ENCODE data around the gene PKD1L1. TPM values are rescaled to one million over a fixed set of nuclear protein-coding genes. Genes with fewer than 3 reads are reported as not detected.

The PKD1L1 gene
- total and polyA plus RNA-seq, 2 donors (not counting 1 experiment from before 2014, with no cell fraction given), result 0.59 to 0.70 TPM

DNA sequence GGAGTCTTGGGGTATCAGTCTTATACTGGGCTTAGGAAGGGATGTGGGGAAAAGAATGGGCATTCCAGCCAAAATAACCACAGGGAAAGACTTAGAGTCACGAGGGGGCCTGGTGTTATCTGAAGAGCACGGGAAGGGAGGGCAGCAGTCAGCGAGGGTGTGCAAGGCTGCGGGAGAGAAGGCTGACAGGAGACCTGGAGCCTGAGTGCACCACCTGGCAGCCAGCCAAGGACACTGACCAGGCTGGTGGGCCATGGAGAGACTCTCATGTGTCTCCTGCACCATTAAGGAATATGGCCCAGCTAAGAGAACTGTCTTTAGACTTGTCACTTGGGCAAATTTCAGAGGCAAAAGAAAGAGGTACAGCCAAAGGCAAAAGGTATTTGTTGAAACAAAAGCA is 69.6 kb downstream of the PKD1L1 start:
- Histone ChIP-seq H2AFZ (ENCODE audit: insufficient read depth, low read depth, low read length, poor library complexity, severe bottlenecking) (no peak overlapping the region), H3K4me3 (ENCODE audit: control extremely low read depth in 1 of 5, extremely low read depth in 1 of 5, insufficient read depth in 1 of 5, low read depth in 2 of 5, low read length in 4 of 5) (no peak overlapping the region), H3K36me3 (replicated peaks in 1 of 2; ENCODE audit: control extremely low read depth in 1 of 2, control insufficient read depth in 1 of 2, extremely low read depth in 1 of 2, insufficient read depth in 2 of 2, low read length in 1 of 2) (no peaks in the 10 kb centered on the region), H3K27me3 (replicated peaks in 1 of 4; ENCODE audit: control extremely low read depth in 1 of 4, control insufficient read depth in 3 of 4, insufficient read depth in 4 of 4, low read length in 3 of 4) (no peaks in the 10 kb centered on the region), H3K9ac (ENCODE audit: low read length) (no peak overlapping the region), H3K79me2 (ENCODE audit: control insufficient read depth, insufficient read depth, low read length) (no peaks in the 10 kb centered on the region), H3K4me1 (ENCODE audit: control insufficient read depth in 2 of 2, insufficient read depth in 2 of 2, low read length in 2 of 2) (no peaks in the 10 kb centered on the region), H3K27ac (ENCODE audit: low read length in 2 of 2) (no peak overlapping the region), H3K4me2 (replicated peaks; ENCODE audit: low read depth, low read length, poor library complexity, severe bottlenecking) (no peak overlapping the region), H3K9me3 (ENCODE audit: control extremely low read depth in 1 of 3, control insufficient read depth in 2 of 3, insufficient read depth in 1 of 3, low read length in 2 of 3) (no peaks in the 10 kb centered on the region), H4K20me1 (ENCODE audit: control insufficient read depth, insufficient read depth, low read length, poor library complexity, severe bottlenecking) (no peaks in the 10 kb centered on the region)
- DNase-seq, result no peak
- H3K27me3 Mint-ChIP-seq, result no peaks in the 10 kb centered on the region
- H3K4me3 Mint-ChIP-seq, result no peak overlapping the region
- TF ChIP-seq, protein P1, sequence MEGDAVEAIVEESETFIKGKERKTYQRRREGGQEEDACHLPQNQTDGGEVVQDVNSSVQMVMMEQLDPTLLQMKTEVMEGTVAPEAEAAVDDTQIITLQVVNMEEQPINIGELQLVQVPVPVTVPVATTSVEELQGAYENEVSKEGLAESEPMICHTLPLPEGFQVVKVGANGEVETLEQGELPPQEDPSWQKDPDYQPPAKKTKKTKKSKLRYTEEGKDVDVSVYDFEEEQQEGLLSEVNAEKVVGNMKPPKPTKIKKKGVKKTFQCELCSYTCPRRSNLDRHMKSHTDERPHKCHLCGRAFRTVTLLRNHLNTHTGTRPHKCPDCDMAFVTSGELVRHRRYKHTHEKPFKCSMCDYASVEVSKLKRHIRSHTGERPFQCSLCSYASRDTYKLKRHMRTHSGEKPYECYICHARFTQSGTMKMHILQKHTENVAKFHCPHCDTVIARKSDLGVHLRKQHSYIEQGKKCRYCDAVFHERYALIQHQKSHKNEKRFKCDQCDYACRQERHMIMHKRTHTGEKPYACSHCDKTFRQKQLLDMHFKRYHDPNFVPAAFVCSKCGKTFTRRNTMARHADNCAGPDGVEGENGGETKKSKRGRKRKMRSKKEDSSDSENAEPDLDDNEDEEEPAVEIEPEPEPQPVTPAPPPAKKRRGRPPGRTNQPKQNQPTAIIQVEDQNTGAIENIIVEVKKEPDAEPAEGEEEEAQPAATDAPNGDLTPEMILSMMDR (IDR thresholded peaks at IDR 0.05), result no peak
- no peak for TF ChIP-seq EZH2 (IDR thresholded peaks at IDR 0.05; ENCODE audit: borderline replicate concordance, insufficient read depth, low read depth, low read length, poor library complexity, severe bottlenecking)
- POLR2A ChIA-PET, result no interaction called here
- no peaks in the 10 kb centered on the region for H3K9me3 Mint-ChIP-seq (ENCODE audit: insufficient read depth)
- no peak overlapping the region for H3K27ac Mint-ChIP-seq
- 93% methylated on average over 4 of the region's 4 CpGs for WGBS (ENCODE audit: insufficient coverage)
- CTCF ChIA-PET, result no interaction called here
- no peak for ATAC-seq (ENCODE audit: low read depth)
- intact Hi-C loops (cut with micrococcal nuclease), result no loop called here
- no peaks in the 10 kb centered on the region for H3K4me1 Mint-ChIP-seq

DNA sequence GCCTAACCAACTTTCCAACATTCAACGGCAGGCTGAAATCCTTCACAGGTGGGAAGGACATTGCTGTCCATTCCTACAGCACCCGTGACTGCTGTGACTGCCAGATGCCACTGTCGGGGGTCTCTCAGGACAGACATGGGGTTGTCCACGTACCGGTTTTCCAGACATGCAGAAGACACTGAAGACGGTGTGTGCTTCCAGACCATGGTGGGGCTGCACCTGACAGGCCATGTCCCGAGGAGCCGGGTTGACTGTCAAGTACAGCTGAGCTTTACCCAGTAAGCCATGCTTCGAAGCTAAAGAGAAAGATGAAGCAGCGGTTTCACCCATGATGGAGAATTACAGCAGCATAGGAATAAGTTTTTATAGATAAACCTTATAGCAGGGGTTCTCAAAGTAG is 70.9 kb downstream of the PKD1L1 start:
- no peaks in the 10 kb centered on the region for H4K20me1 ChIP-seq (ENCODE audit: control insufficient read depth, insufficient read depth, low read length, poor library complexity, severe bottlenecking)
- intact Hi-C loops (cut with micrococcal nuclease), result no loop called here
- no peak overlapping the region for H3K4me3 Mint-ChIP-seq
- ATAC-seq (ENCODE audit: low read depth) (no peak), DNase-seq (no peak)
- H3K79me2 ChIP-seq (ENCODE audit: control insufficient read depth, insufficient read depth, low read length), result no peaks in the 10 kb centered on the region
- no peaks in the 10 kb centered on the region for H3K27me3 Mint-ChIP-seq
- no peaks in the 10 kb centered on the region for H3K9me3 ChIP-seq (ENCODE audit: control extremely low read depth in 1 of 3, control insufficient read depth in 2 of 3, insufficient read depth in 1 of 3, low read length in 2 of 3)
- no peak overlapping the region for H2AFZ ChIP-seq (ENCODE audit: insufficient read depth, low read depth, low read length, poor library complexity, severe bottlenecking)
- no peaks in the 10 kb centered on the region for H3K4me1 Mint-ChIP-seq
- H3K36me3 ChIP-seq (replicated peaks in 1 of 2; ENCODE audit: control extremely low read depth in 1 of 2, control insufficient read depth in 1 of 2, extremely low read depth in 1 of 2, insufficient read depth in 2 of 2, low read length in 1 of 2), result no peaks in the 10 kb centered on the region
- 95% methylated on average over 10 of the region's 10 CpGs for WGBS (ENCODE audit: insufficient coverage)
- H3K4me3 ChIP-seq (ENCODE audit: control extremely low read depth in 1 of 5, extremely low read depth in 1 of 5, insufficient read depth in 1 of 5, low read depth in 2 of 5, low read length in 4 of 5), result no peak overlapping the region
- H3K4me1 ChIP-seq (ENCODE audit: control insufficient read depth in 2 of 2, insufficient read depth in 2 of 2, low read length in 2 of 2), result no peaks in the 10 kb centered on the region
- POLR2A ChIA-PET, result no interaction called here
- TF ChIP-seq, protein P1 (IDR thresholded peaks at IDR 0.05), result no peak
- TF ChIP-seq EZH2 (IDR thresholded peaks at IDR 0.05; ENCODE audit: borderline replicate concordance, insufficient read depth, low read depth, low read length, poor library complexity, severe bottlenecking), result no peak
- CTCF ChIA-PET, result no interaction called here
- no peaks in the 10 kb centered on the region for H3K9me3 Mint-ChIP-seq (ENCODE audit: insufficient read depth)
- no peak overlapping the region for H3K27ac ChIP-seq (ENCODE audit: low read length in 2 of 2)
- H3K9ac ChIP-seq (ENCODE audit: low read length), result no peak overlapping the region
- no peak overlapping the region for H3K4me2 ChIP-seq (replicated peaks; ENCODE audit: low read depth, low read length, poor library complexity, severe bottlenecking)
- no peaks in the 10 kb centered on the region for H3K27me3 ChIP-seq (replicated peaks in 1 of 4; ENCODE audit: control extremely low read depth in 1 of 4, control insufficient read depth in 3 of 4, insufficient read depth in 4 of 4, low read length in 3 of 4)
- H3K27ac Mint-ChIP-seq, result no peak overlapping the region

Measured in B cell (primary cell).